GM18520 (cell line): Measurements from ENCODE around the gene RRP7A.
"Not testable (repeated sequence)": the region's sequence is repeated elsewhere in the genome, so short reads cannot be mapped to it uniquely, and the experiment has no call there.

Experiments used
- ATAC-seq: cut with Tn5 transposase; IDR thresholded peaks from one replicate; pipeline ENCODE4 v1.9.1; 2021; ENCODE audit not compliant: unreplicated experiment

RRP7A gene

DNA sequence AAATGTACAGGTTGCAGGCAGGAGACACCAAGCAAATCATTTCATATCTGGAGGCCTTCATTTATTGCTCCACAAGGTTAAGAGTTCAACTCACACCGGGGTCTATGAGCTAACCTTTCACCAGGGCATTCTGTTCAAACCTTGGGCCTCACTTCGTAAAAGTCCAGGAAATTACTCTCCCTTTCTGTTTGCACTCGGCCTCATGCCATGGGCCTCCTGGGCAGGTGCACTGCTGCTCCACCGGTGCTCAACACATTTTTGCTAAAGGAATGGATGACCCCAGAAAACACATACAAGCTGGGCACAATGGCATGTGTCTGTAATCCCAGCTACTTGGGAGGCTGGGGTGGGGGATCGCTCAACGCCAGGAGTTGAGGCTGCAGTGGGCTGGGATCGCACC is 16.6 kb upstream of the RRP7A start:
- ATAC-seq, result no peak

DNA sequence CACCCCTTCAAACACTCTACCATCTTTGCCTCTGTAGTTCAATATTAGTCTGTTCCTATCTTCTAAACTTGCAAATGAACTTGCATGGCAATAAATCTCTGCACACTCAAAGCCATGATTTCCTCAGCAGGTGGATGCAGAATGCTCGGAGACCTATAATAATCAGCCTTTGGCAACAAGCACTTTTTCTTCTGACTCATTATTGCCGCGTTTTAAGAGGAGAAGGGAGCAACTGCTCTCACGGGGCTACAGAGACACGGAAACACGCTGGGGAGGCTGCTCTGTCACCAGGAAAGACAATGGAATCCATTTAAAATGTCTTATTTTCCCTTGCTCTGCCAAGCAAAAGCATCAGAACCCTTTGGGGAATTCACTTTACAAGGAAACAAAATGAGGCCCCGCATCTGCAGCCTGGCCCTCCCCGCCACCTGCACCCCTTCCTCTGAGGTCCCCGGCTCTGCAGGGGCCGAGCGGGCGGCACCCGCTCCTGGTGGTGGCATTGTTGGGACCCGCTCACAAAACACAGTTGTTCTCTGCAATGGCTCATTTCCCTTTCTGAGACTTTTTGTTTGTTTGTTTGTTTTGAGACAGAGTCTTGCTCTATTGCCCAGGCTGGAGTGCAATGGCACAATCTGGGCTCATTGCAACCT is 15.6 kb upstream of the RRP7A start:
- not testable (repeated sequence) for ATAC-seq

DNA sequence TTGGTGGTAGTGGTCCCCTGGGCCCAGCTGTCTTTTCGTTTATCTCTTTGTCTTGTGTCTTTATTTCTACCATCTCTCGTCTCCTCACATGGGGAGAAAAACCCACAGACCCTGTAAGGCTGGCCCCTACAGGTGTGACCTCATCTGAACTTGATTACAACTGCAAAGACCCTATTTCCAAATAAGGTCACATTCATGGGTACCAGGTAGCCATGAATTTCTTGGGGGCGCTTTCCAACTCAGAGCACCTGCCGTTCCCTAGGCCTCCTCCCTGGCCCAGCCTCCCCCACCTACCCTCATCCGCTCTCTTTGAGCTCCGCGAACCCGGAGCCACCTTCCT is 14.0 kb upstream of the RRP7A start:
- ATAC-seq, result no peak

DNA sequence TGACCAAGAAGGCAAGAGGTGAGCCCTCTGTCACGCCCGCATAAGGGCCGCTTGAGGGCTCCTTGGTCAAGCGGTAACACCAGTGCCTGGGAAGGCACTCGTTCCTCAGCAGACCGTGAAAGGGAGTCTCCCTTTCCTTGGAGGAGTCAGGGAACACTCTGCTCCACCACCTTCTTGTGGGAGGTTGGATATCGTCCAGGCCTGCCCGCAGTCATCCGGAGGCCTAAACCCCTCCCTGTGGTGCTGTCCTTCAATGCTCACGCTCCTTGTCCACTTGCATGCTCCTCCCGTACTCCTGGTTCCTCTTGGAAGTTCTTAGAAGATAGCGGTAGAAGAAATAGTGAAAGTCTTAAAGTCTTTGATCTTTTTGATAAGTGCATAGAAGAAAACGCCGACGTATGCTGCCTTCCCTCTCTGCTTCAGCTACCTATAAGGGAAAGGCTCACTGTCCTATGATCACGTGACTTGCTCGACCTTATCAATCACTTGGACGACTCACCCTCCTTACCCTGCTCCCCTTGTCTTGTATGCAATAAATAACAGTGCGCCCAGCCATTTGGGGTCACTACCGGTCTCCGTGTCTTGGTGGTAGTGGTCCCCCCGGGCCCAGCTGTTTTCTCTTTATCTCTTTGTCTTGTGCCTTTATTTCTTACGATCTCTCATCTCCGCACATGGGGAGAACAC is 11.9 kb upstream of the RRP7A start:
- not testable (repeated sequence) for ATAC-seq

DNA sequence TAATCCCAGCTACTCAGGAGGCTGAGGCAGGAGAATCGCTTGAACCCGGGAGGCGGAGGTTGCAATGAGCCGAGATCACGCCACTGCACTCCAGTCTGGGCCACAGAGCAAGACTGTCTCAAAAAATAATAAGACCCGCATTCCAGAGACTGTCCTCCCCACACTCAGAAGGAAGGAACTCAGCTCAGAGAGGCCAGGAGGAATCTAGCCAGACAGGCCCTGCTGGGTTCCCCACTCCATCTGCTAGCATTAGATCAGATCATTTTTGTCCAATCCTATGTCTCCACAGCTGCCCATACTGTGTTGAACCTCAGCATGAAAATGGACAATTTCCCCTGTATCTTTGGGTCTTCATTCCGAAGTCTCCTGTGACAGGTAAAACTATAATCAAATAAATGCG is 9.8 kb upstream of the RRP7A start:
- not testable (repeated sequence) for ATAC-seq

DNA sequence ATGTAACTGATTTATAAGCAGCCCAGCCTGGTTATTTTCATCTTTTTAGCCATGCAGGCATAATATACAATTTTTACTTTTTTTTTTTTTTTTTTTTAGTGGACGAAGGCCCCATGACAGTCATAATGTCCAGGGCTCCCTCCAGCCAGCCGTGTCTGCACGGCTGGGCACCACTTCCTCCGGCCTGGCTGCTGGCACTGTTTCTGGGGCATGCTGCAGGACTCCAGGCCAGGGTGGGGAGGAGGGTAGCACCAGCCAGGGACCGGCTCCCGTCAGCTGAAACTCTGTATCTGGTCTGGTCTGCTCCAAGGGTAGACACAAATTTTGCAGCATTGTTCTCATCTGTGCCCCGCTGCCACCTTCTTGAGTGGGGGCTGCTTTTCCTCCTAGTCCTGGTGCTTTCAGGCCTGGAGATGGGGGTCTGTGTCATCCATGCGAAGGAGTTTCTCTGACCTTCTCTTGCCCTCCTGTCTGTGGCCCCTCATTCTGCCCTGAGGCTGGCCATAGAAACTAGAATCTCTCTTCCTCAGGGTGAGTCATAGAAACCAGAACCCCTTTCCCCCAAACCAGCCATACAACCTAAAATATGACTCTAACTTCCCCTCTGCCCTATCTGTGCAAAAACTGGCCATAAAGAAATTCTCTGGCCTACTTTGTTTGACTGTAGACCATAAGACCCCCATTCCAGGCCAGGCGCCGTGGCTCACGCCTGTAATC is 9.2 kb upstream of the RRP7A start:
- ATAC-seq, result no peak

DNA sequence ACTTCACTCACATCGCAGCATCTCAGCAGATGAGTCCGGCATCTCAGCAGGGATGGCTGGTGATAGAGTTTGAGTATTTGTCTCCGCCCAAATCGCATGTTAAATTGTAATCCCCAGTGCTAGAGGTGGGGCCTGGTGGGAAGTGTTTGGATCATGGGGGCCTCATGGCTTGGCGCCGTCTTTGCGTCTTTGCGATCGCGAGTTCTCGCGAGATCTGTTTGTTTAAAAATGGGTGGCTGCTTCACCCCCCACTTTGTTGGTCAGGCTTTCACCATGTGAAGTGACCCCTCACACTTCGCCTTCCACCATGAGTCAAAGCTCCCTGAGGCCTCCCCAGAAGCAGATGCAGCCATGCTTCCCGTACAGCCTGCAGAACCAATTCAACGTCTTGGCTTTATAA is 3.0 kb upstream of the RRP7A start:
- ATAC-seq, result no peak

DNA sequence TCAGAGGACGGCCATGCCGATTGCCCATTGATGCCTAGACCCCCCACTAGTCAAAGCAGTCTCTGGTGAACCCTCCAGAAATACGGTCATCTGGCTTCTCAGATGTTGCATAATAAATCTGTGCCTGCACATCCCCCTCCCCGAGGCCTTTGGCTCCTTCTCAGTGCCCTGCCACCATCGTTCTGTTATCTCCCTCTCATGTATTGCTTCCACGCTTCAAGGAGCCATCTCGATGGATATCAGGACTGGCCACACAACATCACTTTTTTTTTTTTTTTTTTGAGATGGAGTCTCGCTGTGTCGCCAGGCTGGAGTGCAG is 1.6 kb upstream of the RRP7A start:
- ATAC-seq, result no peak

DNA sequence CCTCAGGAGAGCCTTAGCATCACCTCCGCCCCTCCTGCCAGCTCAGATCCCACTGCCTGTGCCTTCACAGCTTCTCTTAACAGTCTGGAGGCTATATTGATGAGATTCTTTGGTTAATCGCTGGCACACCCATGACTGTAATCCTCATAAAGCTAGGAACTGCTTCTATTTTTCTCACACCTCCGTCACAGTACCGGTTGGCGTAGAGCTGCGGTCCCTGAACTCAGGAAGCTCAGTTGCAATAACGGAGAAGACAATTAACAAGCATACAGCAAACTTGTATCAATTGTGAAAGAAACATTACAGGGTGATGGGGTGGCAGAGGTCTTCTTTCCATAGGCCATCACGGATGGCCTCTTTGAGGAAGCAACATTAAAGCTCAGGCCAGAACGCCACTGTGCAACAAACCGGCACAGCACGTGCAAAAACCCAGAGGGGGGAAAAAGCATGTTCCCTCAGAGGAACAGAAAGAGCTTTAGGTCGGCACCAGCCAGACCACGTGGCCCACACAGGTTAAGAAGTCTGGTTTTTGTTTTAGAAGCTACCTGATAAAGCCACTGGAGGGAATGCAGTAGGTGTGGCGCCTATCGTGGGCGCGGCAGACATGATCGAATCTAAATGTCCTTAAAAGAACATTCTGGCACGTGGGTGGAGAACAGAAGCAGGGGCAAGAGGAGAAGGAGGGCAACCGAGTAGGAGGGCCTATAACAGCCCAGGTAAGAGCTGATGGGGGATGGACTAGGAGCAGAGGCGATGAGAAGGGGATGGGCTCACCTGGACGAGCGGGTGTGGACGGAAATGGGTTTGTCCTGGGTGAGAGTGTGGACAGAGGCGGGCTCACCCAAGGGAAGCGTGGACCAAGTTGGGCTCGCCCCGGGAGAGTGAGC is 715 bp downstream of the RRP7A start:
- ATAC-seq, result peak; percentile 8

DNA sequence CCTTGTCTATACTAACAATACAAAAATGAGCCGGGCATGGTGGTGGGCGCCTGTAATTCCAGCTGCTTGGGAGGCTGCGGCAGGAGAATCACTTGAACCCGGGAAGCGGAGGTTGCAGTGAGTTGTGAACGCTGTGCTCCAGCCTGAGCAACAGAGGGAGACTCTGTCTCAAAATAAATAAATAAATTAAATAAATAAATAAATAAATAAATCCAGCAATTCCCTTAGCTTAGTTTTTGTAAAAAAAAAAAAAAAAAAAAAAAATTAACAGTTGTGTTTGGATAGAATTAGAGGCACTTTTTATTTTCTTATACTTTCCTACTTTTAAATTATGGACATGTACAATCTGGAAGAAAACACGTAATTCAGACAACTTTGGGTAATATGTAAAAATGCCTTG is 2.5 kb downstream of the RRP7A start:
- ATAC-seq, result not testable (repeated sequence)

DNA sequence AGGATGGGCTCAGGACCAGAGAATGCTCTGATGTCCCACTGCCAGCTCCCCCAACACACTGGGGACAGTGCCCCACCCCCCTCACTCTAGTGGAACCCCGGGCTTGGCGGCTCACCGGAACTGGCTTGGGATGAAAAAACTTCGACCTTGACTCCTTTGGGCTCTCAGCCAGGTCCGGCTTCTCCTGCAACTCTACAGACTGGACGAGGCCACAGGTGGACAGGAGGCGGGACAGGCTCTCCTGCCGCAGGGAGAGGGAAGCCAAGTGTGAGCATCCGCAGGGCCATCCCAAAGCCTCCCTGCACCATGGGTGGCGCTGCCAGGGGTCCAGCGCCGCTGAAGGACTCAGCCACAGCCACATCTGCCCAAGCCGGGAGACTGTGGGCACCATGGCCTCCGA is 3.7 kb downstream of the RRP7A start:
- ATAC-seq, result no peak

DNA sequence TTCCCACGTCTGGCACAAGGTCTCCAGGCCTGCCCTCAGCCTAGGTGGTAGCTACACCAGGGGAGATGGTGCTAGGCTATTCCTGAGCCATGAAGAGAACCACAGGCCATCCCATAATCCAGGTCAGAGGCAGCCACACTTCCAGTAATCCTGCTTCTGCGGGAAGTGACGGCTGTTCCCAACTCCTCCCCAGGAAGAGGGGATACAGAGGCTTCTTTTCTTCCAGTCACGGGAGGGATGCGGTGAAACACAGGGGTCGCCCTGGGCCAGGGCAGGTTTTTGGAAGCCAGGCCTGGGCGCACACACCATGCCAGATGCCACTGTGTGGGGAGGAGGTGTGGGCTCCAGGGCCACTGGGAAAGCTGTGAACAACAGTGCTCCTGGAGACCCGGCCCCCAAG is 4.3 kb downstream of the RRP7A start:
- not testable (repeated sequence) for ATAC-seq

DNA sequence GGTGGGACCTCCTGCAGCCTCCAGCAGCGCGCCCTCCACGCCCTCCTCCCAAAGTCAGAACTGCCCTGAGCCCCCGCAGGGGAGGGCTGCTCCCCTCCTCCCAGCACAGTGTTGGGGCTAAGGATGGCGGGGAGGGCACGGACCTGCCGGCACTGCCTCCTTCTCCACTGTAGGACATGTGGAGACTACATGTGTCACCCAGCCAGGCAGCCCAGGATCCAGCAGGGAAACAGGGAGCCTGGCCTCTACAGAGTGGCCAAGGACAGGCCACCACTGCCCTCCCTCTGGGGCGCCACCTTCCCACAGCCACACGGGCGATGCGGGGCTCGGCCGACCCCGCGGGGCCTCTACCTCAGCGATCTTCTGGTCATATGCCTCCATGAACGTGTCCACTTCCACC is 5.3 kb downstream of the RRP7A start:
- ATAC-seq, result not testable (repeated sequence)

DNA sequence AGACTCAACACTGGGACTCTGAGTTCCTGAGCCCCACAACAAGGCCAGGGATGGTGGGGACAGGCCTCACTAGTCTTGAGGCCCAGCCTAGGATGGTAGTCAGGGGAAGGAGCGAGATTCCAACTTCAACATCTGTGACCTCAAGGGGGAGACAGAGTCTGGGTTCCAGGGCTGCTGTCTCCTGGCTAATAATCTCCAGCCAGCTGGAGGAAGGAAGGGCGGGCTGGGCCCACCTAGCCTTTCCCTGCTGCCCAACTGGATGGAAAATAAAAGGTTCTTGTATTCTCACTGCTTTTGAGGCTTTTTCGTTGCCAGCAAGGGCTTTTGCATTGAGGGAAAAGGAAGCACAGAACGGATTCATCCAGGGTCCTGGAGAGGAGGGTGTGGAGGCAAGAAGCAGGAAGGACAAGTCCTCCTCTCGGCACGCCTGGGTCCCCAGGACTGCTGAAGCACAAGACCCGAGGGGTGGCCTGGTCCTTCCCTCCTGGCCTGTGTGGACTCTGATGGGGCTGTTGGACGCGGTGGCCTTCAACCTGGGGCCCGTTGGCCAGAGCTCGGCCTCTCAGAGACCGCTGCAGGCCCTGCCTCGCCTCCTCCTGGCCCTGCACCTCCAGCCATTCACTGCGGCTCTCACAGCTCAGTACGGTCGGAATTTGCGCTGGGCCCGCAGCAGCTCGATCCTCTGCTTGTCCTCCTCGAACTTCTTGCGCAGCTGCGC is 7.2 kb downstream of the RRP7A start:
- ATAC-seq, result not testable (repeated sequence)

DNA sequence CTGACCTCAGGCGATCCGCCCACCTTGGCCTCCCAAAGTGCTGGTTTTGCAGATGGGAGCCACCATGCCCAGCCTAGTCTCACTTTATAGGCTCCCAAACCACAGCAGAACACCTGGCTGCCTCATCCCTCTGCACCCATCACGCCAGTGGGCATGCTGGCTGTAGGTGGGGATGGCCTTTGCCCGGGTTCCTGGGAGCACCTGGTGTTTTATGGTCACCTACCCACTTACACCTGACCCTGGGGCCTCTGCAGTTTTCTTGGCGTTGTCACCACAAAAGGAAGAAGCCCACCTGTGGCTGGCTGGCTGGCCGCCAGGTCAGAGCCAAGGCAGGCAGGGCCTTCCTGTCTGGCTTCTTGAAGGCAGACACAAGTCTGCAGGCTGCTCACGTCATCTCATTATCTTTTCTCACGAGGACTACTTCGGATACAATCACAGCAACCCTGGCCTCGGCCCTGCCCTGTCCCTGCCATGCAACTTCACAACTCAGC is 8.2 kb downstream of the RRP7A start:
- ATAC-seq, result no peak

DNA sequence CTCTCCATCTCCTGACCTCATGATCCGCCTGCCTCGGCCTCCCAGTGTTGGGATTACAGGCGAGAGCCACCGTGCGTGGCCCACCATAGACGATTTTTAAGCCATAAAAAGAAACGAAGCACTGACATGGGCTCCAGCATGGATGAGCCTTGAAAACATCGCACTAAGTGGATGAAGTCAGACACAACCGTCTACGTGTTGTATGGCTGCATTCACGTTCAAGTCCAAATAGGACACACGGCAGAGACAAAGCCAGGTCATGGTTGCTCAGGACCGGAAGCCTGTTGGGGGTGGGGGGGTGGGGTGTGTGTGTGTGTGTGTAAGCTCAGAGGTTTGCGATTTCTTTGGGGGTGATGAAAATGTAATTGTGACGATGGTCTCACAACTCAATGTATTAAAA is 10.0 kb downstream of the RRP7A start:
- ATAC-seq, result no peak

DNA sequence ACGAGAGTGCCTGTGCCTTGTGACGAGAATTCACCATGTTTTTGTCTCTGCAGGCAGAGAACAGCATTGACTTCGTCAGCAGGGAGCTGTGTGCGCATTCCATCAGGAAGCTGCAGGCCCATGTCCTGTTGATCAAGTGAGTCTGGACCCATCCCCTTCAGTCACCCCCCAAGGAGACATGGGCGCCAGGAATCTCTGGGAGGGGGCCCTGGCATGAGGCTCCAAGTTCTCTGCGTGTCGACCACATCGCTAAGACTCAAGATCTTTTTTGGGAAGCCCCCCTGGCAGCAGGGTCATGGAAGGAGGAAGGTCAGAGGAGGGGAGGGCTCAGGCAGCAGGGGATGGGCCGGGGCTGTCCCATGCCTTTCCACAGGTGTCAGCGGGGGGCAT is 10.6 kb downstream of the RRP7A start:
- ATAC-seq, result not testable (repeated sequence)

DNA sequence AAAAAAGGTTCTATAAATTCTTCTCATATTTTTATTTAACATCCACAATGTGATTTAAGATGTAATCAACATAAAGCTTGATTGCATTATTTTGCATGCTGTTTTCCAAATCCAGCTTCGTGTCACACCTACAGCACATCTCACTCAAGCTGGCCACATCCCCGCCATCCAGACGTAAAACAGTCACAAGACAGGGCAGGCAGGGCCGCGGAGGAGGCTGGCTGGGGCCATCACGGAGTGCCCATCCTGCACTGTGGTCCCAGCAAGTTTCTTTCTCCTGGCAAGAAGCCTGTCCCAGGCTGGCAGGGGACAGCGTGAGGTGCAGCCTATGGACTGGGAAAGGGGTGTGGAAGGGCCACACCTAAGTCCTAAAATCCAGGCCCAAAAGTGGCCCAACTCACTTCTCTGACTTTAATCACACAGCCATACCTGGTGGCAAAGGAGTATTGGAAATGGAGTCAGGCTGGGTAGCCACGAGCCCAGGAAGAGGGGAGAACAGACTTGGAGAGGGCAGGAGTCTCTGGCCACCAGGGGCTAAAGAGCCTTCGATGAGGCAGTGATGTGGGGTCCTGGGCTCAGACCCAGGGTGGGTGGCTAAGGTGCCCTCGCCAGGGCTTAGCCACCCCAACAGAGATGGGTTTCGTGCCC is 11.1 kb downstream of the RRP7A start:
- not testable (repeated sequence) for ATAC-seq

DNA sequence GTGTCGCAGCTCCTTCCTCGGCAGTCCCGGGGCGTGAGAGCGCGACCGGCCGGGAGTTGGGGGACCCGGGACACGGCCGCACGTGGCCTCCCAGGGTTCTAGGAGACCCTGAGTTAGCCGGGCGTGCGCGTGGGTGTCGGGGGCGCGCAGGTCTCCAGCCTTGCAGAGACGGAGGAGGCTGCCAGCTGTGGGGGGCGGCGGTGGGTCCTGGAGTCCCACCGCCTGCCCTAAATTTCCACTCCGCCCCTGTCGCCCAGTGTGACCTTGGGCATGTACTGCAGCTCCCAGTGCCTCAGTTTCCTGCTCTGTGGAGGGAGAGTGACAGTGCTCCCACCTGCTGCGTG is 18.8 kb downstream of the RRP7A start:
- no peak for ATAC-seq

DNA sequence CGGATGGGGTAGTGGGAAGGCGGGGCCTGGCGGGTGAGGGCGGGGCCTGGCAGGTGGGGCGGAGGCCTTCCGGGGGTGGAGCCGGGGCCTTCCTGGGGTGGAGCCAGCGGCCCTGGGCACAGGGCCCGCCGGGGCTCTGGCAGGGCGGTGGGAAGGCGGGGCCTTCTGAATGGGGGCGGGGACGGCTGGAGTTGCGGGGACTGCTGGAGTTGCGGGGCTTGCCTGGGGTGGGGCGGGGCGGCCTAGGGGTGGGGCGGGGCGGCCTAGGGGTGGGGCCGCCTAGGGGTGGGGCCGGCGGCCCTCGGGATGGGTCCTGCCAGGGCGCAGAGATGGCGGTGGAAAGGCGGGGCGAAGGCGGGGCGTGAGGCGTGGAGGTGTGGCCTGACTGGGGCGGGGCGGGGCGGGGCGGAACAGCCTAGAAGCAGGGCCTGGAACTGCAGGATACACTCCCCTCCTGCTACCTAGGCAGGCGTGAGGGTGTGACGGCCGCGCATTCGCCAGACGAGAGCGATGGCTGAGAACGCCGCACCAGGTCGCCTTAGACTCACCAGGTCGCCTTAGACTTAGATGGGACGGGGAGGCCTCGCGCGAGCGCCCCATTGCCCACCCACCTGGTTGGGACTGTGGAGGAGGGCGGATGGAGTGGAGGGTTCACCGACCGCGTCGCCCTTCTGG is 19.3 kb downstream of the RRP7A start:
- ATAC-seq, result no peak
